Endothelial cell (in vitro differentiated cells): Measurements from ENCODE around the gene ERAS. TPM values are rescaled to one million over a fixed set of nuclear protein-coding genes. Genes with fewer than 3 reads are reported as not detected.
A peak's percentile ranks its signal among the peaks of the same experiment; 100 is the strongest.

Source experiments
- DNase-seq: peaks from one replicate; pipeline ENCODE4 v3.0.0; 2021; ENCODE audit warnings: low spot score
- H3K27ac Mint-ChIP-seq: one replicate; pipeline ENCODE4 v1.8.0; 2021; ENCODE audit warnings: mixed read lengths, inconsistent platforms; ENCODE audit not compliant: unreplicated experiment
- H3K27me3 Mint-ChIP-seq: one replicate; pipeline ENCODE4 v1.8.0; 2021; ENCODE audit warnings: mild to moderate bottlenecking, moderate library complexity, mixed read lengths, inconsistent platforms; ENCODE audit not compliant: unreplicated experiment
- H3K36me3 Mint-ChIP-seq: one replicate; pipeline ENCODE4 v1.8.0; 2021; ENCODE audit warnings: mild to moderate bottlenecking, low read depth, mixed read lengths, inconsistent platforms; ENCODE audit not compliant: unreplicated experiment
- H3K4me1 Mint-ChIP-seq: one replicate; pipeline ENCODE4 v1.8.0; 2021; ENCODE audit warnings: mild to moderate bottlenecking, mixed read lengths, inconsistent platforms; ENCODE audit not compliant: unreplicated experiment
- H3K4me3 Mint-ChIP-seq: one replicate; pipeline ENCODE4 v1.8.0; 2021; ENCODE audit warnings: mild to moderate bottlenecking, mixed read lengths, inconsistent platforms; ENCODE audit not compliant: unreplicated experiment
- H3K9me3 Mint-ChIP-seq: one replicate; pipeline ENCODE4 v1.8.0; 2021; ENCODE audit warnings: mixed read lengths, inconsistent platforms; ENCODE audit not compliant: unreplicated experiment
- CTCF ChIP-seq: fragments of 200-600 bp; sonication (generic); IDR thresholded peaks from one replicate; pipeline ENCODE4 v1.5.0; 2021; ENCODE audit warnings: antibody characterized with exemption; ENCODE audit not compliant: unreplicated experiment
- total RNA-seq: library from RNA; stranded (reverse); fragmentation: NEBNext Ultra II Directional; extraction: Animal tissue kit (Norgen Biotek cat#: 25700); gene quantifications from one replicate; pipeline ENCODE4 v1.2.1, GENCODE V29; 2021; ENCODE audit not compliant: unreplicated experiment

ERAS gene
- total RNA-seq, 1 donor from 2014 or later, result not detected

GRCh38 chrX:48790477-48790876 lies 35.8 kb upstream of the ERAS start:
- Mint-ChIP-seq H3K36me3 (no peaks in the 10 kb centered on the region), H3K27me3 (peaks cover 2% of the 10 kb centered on the region), H3K27ac (no peak overlapping the region), H3K9me3 (no peaks in the 10 kb centered on the region), H3K4me1 (peaks cover 6% of the 10 kb centered on the region), H3K4me3 (no peak overlapping the region)
- DNase-seq, result no peak
- no peak for TF ChIP-seq CTCF

GRCh38 chrX:48791063-48791820 lies 35.1 kb upstream of the ERAS start:
- peaks cover 1% of the 10 kb centered on the region for H3K27me3 Mint-ChIP-seq
- H3K27ac Mint-ChIP-seq, result no peak overlapping the region
- peaks cover 6% of the 10 kb centered on the region for H3K4me1 Mint-ChIP-seq
- no peak for TF ChIP-seq CTCF
- no peaks in the 10 kb centered on the region for H3K36me3 Mint-ChIP-seq
- DNase-seq, result no peak
- H3K9me3 Mint-ChIP-seq, result no peaks in the 10 kb centered on the region
- H3K4me3 Mint-ChIP-seq, result no peak overlapping the region

- no peaks in the 10 kb centered on the region for H3K9me3 Mint-ChIP-seq
- peaks cover 2% of the 10 kb centered on the region for H3K27me3 Mint-ChIP-seq
- H3K4me3 Mint-ChIP-seq, result no peak overlapping the region
- H3K4me1 Mint-ChIP-seq, result peaks cover 6% of the 10 kb centered on the region
- no peak overlapping the region for H3K27ac Mint-ChIP-seq
- DNase-seq, result no peak
- H3K36me3 Mint-ChIP-seq, result no peaks in the 10 kb centered on the region
- no peak for TF ChIP-seq CTCF
Observed at GRCh38 chrX:48792219-48792618, 34.1 kb upstream of the ERAS start.

GRCh38 chrX:48793935-48794334 lies 32.4 kb upstream of the ERAS start:
- TF ChIP-seq CTCF, result no peak
- Mint-ChIP-seq H3K27ac (no peak overlapping the region), H3K9me3 (no peaks in the 10 kb centered on the region), H3K4me3 (no peak overlapping the region), H3K36me3 (no peaks in the 10 kb centered on the region), H3K4me1 (peaks cover 6% of the 10 kb centered on the region), H3K27me3 (peaks cover 2% of the 10 kb centered on the region)
- DNase-seq, result no peak

- peaks cover 6% of the 10 kb centered on the region for H3K4me1 Mint-ChIP-seq
- no peaks in the 10 kb centered on the region for H3K36me3 Mint-ChIP-seq
- TF ChIP-seq CTCF, result no peak
- H3K4me3 Mint-ChIP-seq, result peak overlapping the region; percentile 47
- H3K27ac Mint-ChIP-seq, result peak overlapping the region; percentile 36
- no peaks in the 10 kb centered on the region for H3K9me3 Mint-ChIP-seq
- H3K27me3 Mint-ChIP-seq, result peaks cover 2% of the 10 kb centered on the region
- no peak for DNase-seq
Observed at GRCh38 chrX:48794340-48794910, 31.9 kb upstream of the ERAS start.
